ENCODE results near the gene PHACTR3.

PHACTR3 gene

DNA sequence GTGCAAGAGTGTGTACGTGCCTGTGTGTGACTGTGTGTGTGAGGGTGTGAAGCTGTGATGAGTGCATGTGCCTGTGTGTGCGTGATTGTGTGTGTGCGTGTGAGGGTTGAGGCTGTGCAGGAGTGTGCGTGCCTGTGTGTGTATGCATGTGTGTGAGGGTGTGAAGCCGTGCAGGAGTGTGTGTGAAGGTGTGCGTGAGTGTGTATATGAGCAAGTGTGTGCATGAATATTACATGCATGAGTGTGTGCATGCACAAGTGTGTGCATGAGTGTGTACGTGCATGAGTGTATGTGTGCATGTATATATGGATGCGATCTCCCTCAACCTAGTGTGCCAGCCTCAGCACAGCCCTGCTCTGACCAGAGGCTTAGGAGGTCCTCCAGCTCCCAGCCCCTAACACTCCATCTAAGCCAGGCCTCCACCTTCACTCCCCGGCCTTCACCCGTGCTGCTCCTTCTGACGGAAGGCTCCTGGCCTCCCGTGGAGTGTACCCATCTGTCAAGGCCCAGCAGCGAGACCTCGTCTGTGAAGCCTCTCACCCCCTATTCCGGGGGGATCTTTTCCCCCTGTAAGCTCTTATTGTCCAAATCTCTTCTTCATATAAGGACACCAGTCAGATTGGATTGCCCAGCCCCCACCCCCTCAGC is 19.9 kb upstream of the PHACTR3 start:
- H4K8ac ChIP-seq (ENCODE audit: low read length) = no peak overlapping the region
- no peaks in the 10 kb centered on the region for H3K4me1 ChIP-seq (ENCODE audit: control insufficient read depth, insufficient read depth, low read depth, low read length)
- H2AK5ac ChIP-seq (ENCODE audit: low read length, severe bottlenecking) = no peak overlapping the region
- H2BK5ac ChIP-seq (ENCODE audit: low read depth, low read length, poor library complexity, severe bottlenecking) = no peak overlapping the region
- H3K4me2 ChIP-seq (ENCODE audit: low read length, poor library complexity, severe bottlenecking) = no peak overlapping the region
- no peak for DNase-seq
- H3K4ac ChIP-seq (ENCODE audit: low read depth in 1 of 2, low read length in 2 of 2) = no peak overlapping the region
- peaks cover 0 to 54% of the 10 kb centered on the region in 2 experiments for H3K27me3 ChIP-seq (ENCODE audit: control insufficient read depth in 1 of 2, insufficient read depth in 1 of 2, low read length in 2 of 2)
- H2BK120ac ChIP-seq (ENCODE audit: low read depth, low read length) = no peak overlapping the region
- H2BK12ac ChIP-seq (ENCODE audit: low read length in 2 of 2) = no peak overlapping the region
- 88% methylated on average over 13 of the region's 15 CpGs for WGBS
- H3K18ac ChIP-seq (ENCODE audit: low read depth in 1 of 2, low read length in 2 of 2) = no peak overlapping the region
- peak overlapping the region; percentile 55 for H4K91ac ChIP-seq (ENCODE audit: low read length)
- H3K27ac ChIP-seq (ENCODE audit: low read length, poor library complexity, severe bottlenecking) = no peak overlapping the region
- H3K9ac ChIP-seq (ENCODE audit: low read length) = no peak overlapping the region
- H3K36me3 ChIP-seq (ENCODE audit: control insufficient read depth in 1 of 2, insufficient read depth in 2 of 2, low read depth in 1 of 2, low read length in 2 of 2) = no peaks in the 10 kb centered on the region
- no peak overlapping the region for H3K23ac ChIP-seq (ENCODE audit: low read length in 2 of 2)
- H3K9me3 ChIP-seq (ENCODE audit: control insufficient read depth, low read length) = peaks cover 2% of the 10 kb centered on the region
- no peak overlapping the region for H2AFZ ChIP-seq (ENCODE audit: low read depth, low read length)
- no peak overlapping the region for H3K14ac ChIP-seq (ENCODE audit: low read length in 2 of 2)
- H2BK15ac ChIP-seq (ENCODE audit: low read depth, poor library complexity, severe bottlenecking) = no peak overlapping the region
- H3K79me1 ChIP-seq (replicated peaks; ENCODE audit: low read length, poor library complexity, severe bottlenecking) = no peaks in the 10 kb centered on the region
- no peak overlapping the region for H3K4me3 ChIP-seq (ENCODE audit: insufficient read depth in 1 of 2, low read depth in 1 of 2, low read length in 2 of 2)

DNA sequence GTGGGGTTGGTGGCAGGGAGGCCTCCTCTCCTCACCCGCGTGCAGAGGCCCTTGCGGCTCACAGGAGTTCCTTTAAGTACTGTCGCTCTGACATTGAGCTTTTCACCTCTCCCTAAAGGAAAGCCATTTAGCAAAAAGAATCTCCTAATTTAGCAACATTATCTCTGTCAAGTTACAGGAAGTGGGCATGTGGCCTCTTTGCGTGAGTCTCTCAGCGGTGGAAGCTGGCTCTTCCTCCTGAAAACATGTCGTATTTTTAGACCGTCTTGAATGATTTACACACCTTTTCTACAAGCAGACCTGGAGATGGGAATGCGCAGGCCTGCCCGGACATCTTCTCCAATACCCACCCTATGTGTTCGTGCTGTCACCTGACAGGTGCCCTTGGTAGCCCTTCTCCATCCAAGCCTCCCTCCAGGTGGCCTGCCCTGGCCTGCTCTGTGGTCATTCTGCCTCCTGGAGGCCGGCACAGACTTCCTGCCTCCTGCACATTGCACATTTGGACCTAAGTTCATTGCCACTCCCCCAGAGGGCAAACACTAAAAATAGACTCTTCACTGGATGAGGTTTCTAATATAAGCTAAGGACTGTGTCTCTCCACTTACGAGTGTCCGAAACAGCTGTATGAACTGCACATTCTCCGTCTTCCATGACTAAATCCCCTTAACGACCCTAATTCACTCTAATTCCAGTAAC is 18.5 kb upstream of the PHACTR3 start:
- Histone ChIP-seq H3K4me1 (ENCODE audit: control insufficient read depth, insufficient read depth, low read depth, low read length) (no peaks in the 10 kb centered on the region), H3K79me1 (replicated peaks; ENCODE audit: low read length, poor library complexity, severe bottlenecking) (no peaks in the 10 kb centered on the region), H3K4me2 (ENCODE audit: low read length, poor library complexity, severe bottlenecking) (no peak overlapping the region), H3K18ac (ENCODE audit: low read depth in 1 of 2, low read length in 2 of 2) (no peak overlapping the region), H3K4ac (ENCODE audit: low read depth in 1 of 2, low read length in 2 of 2) (no peak overlapping the region), H2AK5ac (ENCODE audit: low read length, severe bottlenecking) (no peak overlapping the region), H4K8ac (ENCODE audit: low read length) (no peak overlapping the region), H3K4me3 (ENCODE audit: insufficient read depth in 1 of 2, low read depth in 1 of 2, low read length in 2 of 2) (no peak overlapping the region), H3K27me3 (ENCODE audit: control insufficient read depth in 1 of 2, insufficient read depth in 1 of 2, low read length in 2 of 2) (peaks cover 0 to 49% of the 10 kb centered on the region in 2 experiments), H3K23ac (ENCODE audit: low read length in 2 of 2) (no peak overlapping the region), H3K9me3 (ENCODE audit: control insufficient read depth, low read length) (peaks cover 7% of the 10 kb centered on the region), H3K36me3 (ENCODE audit: control insufficient read depth in 1 of 2, insufficient read depth in 2 of 2, low read depth in 1 of 2, low read length in 2 of 2) (no peaks in the 10 kb centered on the region), H2BK12ac (ENCODE audit: low read length in 2 of 2) (no peak overlapping the region), H3K9ac (ENCODE audit: low read length) (no peak overlapping the region), H3K27ac (ENCODE audit: low read length, poor library complexity, severe bottlenecking) (no peak overlapping the region), H3K14ac (ENCODE audit: low read length in 2 of 2) (no peak overlapping the region), H2BK5ac (ENCODE audit: low read depth, low read length, poor library complexity, severe bottlenecking) (no peak overlapping the region), H4K91ac (ENCODE audit: low read length) (no peak overlapping the region), H2BK15ac (ENCODE audit: low read depth, poor library complexity, severe bottlenecking) (no peak overlapping the region), H2AFZ (ENCODE audit: low read depth, low read length) (no peak overlapping the region), H2BK120ac (ENCODE audit: low read depth, low read length) (no peak overlapping the region)
- 79% methylated on average over 15 of the region's 16 CpGs for whole genome bisulfite sequencing
- DNase-seq = no peak

DNA sequence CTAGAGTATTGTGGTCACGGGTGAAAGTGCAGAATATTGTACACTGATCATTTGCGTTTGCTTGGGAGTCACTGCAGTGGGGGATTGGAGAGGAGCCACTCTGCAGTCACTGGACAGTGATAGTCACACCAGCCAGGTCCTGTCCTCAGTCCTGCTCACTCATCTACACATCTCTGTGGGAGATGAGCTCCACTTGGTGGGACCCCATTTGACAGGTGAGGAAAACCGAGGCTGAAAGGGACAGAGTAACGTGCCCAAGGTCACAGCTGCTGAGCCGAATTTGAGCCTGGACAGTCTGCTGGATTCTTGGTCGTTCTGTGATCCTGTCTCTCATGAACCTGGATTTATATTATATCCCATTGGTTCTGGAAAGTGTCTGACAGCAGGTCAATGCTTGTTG is 17.7 kb upstream of the PHACTR3 start:
- H2BK15ac ChIP-seq (ENCODE audit: low read depth, poor library complexity, severe bottlenecking) = no peak overlapping the region
- no peak overlapping the region for H3K14ac ChIP-seq (ENCODE audit: low read length in 2 of 2)
- no peaks in the 10 kb centered on the region for H3K79me1 ChIP-seq (replicated peaks; ENCODE audit: low read length, poor library complexity, severe bottlenecking)
- H3K4me3 ChIP-seq (ENCODE audit: insufficient read depth in 1 of 2, low read depth in 1 of 2, low read length in 2 of 2) = no peak overlapping the region
- H3K4me2 ChIP-seq (ENCODE audit: low read length, poor library complexity, severe bottlenecking) = no peak overlapping the region
- no peaks in the 10 kb centered on the region for H3K36me3 ChIP-seq (ENCODE audit: control insufficient read depth in 1 of 2, insufficient read depth in 2 of 2, low read depth in 1 of 2, low read length in 2 of 2)
- H2BK5ac ChIP-seq (ENCODE audit: low read depth, low read length, poor library complexity, severe bottlenecking) = no peak overlapping the region
- peaks cover 7% of the 10 kb centered on the region for H3K9me3 ChIP-seq (ENCODE audit: control insufficient read depth, low read length)
- no peak overlapping the region for H3K9ac ChIP-seq (ENCODE audit: low read length)
- no peak overlapping the region for H3K4ac ChIP-seq (ENCODE audit: low read depth in 1 of 2, low read length in 2 of 2)
- no peak for DNase-seq
- H2AFZ ChIP-seq (ENCODE audit: low read depth, low read length) = no peak overlapping the region
- no peak overlapping the region for H2AK5ac ChIP-seq (ENCODE audit: low read length, severe bottlenecking)
- H2BK12ac ChIP-seq (ENCODE audit: low read length in 2 of 2) = no peak overlapping the region
- H4K8ac ChIP-seq (ENCODE audit: low read length) = no peak overlapping the region
- no peak overlapping the region for H4K91ac ChIP-seq (ENCODE audit: low read length)
- no peak overlapping the region for H2BK120ac ChIP-seq (ENCODE audit: low read depth, low read length)
- peaks cover 0 to 51% of the 10 kb centered on the region in 2 experiments for H3K27me3 ChIP-seq (ENCODE audit: control insufficient read depth in 1 of 2, insufficient read depth in 1 of 2, low read length in 2 of 2)
- WGBS = 64% methylated on average over 6 of the region's 6 CpGs
- H3K27ac ChIP-seq (ENCODE audit: low read length, poor library complexity, severe bottlenecking) = no peak overlapping the region
- H3K18ac ChIP-seq (ENCODE audit: low read depth in 1 of 2, low read length in 2 of 2) = no peak overlapping the region
- no peak overlapping the region for H3K23ac ChIP-seq (ENCODE audit: low read length in 2 of 2)
- H3K4me1 ChIP-seq (ENCODE audit: control insufficient read depth, insufficient read depth, low read depth, low read length) = no peaks in the 10 kb centered on the region

DNA sequence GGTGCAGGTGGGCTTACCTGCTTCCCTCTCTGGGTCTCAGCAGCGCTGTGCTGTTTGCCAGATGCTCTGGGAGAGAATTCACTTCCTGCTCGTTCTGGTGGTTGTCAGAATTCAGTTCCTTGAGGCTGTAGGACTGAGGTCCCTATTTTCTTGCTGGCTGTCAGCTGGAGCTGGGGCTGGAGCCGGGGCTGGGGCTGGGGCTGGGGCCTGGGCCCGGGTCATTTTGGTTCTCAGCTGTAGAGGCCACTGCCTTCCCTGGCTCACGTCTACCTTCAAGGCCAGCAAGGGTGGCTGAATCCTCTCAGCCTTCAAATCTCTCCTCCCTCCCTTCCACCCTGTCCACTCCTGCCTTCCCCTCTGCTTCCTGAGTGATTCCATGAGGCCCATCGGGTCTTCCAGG is 16.8 kb upstream of the PHACTR3 start:
- Histone ChIP-seq H3K9ac (ENCODE audit: low read length) (no peak overlapping the region), H3K36me3 (ENCODE audit: control insufficient read depth in 1 of 2, insufficient read depth in 2 of 2, low read depth in 1 of 2, low read length in 2 of 2) (no peaks in the 10 kb centered on the region), H2BK5ac (ENCODE audit: low read depth, low read length, poor library complexity, severe bottlenecking) (no peak overlapping the region), H2BK15ac (ENCODE audit: low read depth, poor library complexity, severe bottlenecking) (no peak overlapping the region), H3K4me2 (ENCODE audit: low read length, poor library complexity, severe bottlenecking) (no peak overlapping the region), H3K23ac (ENCODE audit: low read length in 2 of 2) (no peak overlapping the region), H4K91ac (ENCODE audit: low read length) (peak overlapping the region; percentile 21), H2BK120ac (ENCODE audit: low read depth, low read length) (no peak overlapping the region), H3K79me1 (replicated peaks; ENCODE audit: low read length, poor library complexity, severe bottlenecking) (no peaks in the 10 kb centered on the region), H3K4ac (ENCODE audit: low read depth in 1 of 2, low read length in 2 of 2) (no peak overlapping the region), H2AK5ac (ENCODE audit: low read length, severe bottlenecking) (no peak overlapping the region), H2AFZ (ENCODE audit: low read depth, low read length) (no peak overlapping the region), H2BK12ac (ENCODE audit: low read length in 2 of 2) (no peak overlapping the region), H4K8ac (ENCODE audit: low read length) (no peak overlapping the region), H3K14ac (ENCODE audit: low read length in 2 of 2) (no peak overlapping the region), H3K27me3 (ENCODE audit: control insufficient read depth in 1 of 2, insufficient read depth in 1 of 2, low read length in 2 of 2) (peaks cover 0 to 52% of the 10 kb centered on the region in 2 experiments), H3K4me3 (ENCODE audit: insufficient read depth in 1 of 2, low read depth in 1 of 2, low read length in 2 of 2) (no peak overlapping the region), H3K4me1 (ENCODE audit: control insufficient read depth, insufficient read depth, low read depth, low read length) (no peaks in the 10 kb centered on the region), H3K18ac (ENCODE audit: low read depth in 1 of 2, low read length in 2 of 2) (no peak overlapping the region), H3K9me3 (ENCODE audit: control insufficient read depth, low read length) (peaks cover 7% of the 10 kb centered on the region), H3K27ac (ENCODE audit: low read length, poor library complexity, severe bottlenecking) (no peak overlapping the region)
- DNase-seq = no peak
- WGBS = 27% methylated on average over 6 of the region's 6 CpGs
